Measurements from ENCODE around the gene ATP10A.

The ATP10A gene

DNA sequence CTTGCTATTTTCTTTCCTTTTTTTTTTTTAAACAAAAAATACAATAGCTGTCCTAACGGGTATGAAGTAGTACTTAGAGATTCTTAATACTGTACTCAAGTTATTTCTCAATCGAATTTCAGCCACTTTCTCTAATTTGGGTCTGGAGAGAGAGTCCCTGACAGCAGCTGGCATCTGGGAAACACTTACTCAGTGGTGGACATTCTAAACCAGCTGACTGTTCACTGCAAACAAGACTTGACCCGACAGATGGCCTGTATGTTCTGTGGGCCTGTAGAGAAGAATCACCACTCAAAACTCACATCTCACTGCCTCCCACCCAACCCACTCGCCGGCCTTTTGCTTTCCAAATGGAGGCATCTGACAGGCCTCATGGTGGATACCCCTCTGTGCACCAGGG is 199.6 kb downstream of the ATP10A start:
- Histone ChIP-seq H3K27ac (replicated peaks; ENCODE audit: low read length) (no peak overlapping the region), H4K8ac (ENCODE audit: low read depth, low read length) (no peak overlapping the region), H4K91ac (ENCODE audit: low read depth, low read length, poor library complexity) (no peak overlapping the region), H3K36me3 (replicated peaks in 1 of 2; ENCODE audit: control insufficient read depth in 2 of 2, insufficient read depth in 2 of 2, low read length in 2 of 2) (no peaks in the 10 kb centered on the region), H3K4me2 (ENCODE audit: insufficient read depth, low read length, poor library complexity, severe bottlenecking) (no peak overlapping the region), H3K4me3 (ENCODE audit: low read length in 2 of 2) (no peak overlapping the region), H3K9ac (ENCODE audit: low read depth, low read length, poor library complexity) (no peak overlapping the region), H2AK5ac (ENCODE audit: low read depth, low read length) (no peak overlapping the region), H2AFZ (ENCODE audit: low read length) (no peak overlapping the region), H3K23ac (ENCODE audit: low read depth, low read length, poor library complexity) (no peak overlapping the region), H2BK120ac (ENCODE audit: low read depth, low read length) (no peak overlapping the region), H3K4me1 (ENCODE audit: control insufficient read depth in 2 of 2, insufficient read depth in 1 of 2, low read depth in 1 of 2, low read length in 2 of 2) (peaks cover 0 to 3% of the 10 kb centered on the region in 2 donors), H3K27me3 (ENCODE audit: control insufficient read depth in 3 of 3, insufficient read depth in 3 of 3, low read depth in 1 of 3, low read length in 3 of 3) (no peaks in the 10 kb centered on the region), H3K18ac (ENCODE audit: low read length) (no peak overlapping the region), H2BK5ac (ENCODE audit: low read length) (no peak overlapping the region), H3K14ac (ENCODE audit: low read length) (no peak overlapping the region), H3K4ac (ENCODE audit: low read length) (no peak overlapping the region), H3K9me3 (replicated peaks in 1 of 2; ENCODE audit: control insufficient read depth in 2 of 2, insufficient read depth in 1 of 2, low read depth in 1 of 2, low read length in 2 of 2) (peaks cover 0 to 2% of the 10 kb centered on the region in 2 donors), H3K79me1 (ENCODE audit: low read depth, low read length) (no peaks in the 10 kb centered on the region), H2BK15ac (ENCODE audit: low read length) (no peak overlapping the region), H2BK12ac (ENCODE audit: low read length) (no peak overlapping the region)
- DNase-seq (ENCODE audit: low spot score), result no peak
- no CpG with 5 or more reads among the region's 5 CpGs for WGBS, 2 donors (ENCODE audit: extremely low coverage in 2 of 2, insufficient read length in 2 of 2, insufficient replicate concordance in 1 of 2)

DNA sequence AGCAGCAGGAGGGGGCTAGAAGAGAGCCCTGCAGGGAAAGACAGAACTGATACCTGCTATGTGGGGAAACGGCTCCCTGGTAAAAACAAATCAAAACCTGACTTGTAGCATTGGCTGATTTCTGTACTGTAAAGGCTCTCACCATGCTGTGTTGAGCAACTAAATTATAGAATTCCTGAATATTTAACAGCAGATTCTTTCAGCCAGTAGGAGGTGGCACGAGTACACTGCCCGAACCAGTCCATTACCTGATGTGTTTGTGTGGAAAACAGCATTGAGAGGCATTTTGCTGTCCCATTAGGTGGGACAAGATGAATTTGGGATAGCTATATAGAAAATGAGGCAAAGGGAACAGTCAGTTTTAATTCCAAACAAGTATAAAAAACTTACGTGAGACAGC is 201.2 kb downstream of the ATP10A start:
- Histone ChIP-seq H3K4ac (ENCODE audit: low read length) (no peak overlapping the region), H3K27ac (replicated peaks; ENCODE audit: low read length) (no peak overlapping the region), H2BK5ac (ENCODE audit: low read length) (no peak overlapping the region), H3K23ac (ENCODE audit: low read depth, low read length, poor library complexity) (no peak overlapping the region), H2BK12ac (ENCODE audit: low read length) (no peak overlapping the region), H3K4me1 (ENCODE audit: control insufficient read depth in 2 of 2, insufficient read depth in 1 of 2, low read depth in 1 of 2, low read length in 2 of 2) (no peaks in the 10 kb centered on the region), H4K91ac (ENCODE audit: low read depth, low read length, poor library complexity) (no peak overlapping the region), H2BK15ac (ENCODE audit: low read length) (no peak overlapping the region), H3K4me2 (ENCODE audit: insufficient read depth, low read length, poor library complexity, severe bottlenecking) (no peak overlapping the region), H3K36me3 (replicated peaks in 1 of 2; ENCODE audit: control insufficient read depth in 2 of 2, insufficient read depth in 2 of 2, low read length in 2 of 2) (no peaks in the 10 kb centered on the region), H4K8ac (ENCODE audit: low read depth, low read length) (no peak overlapping the region), H3K9ac (ENCODE audit: low read depth, low read length, poor library complexity) (no peak overlapping the region), H3K27me3 (ENCODE audit: control insufficient read depth in 3 of 3, insufficient read depth in 3 of 3, low read depth in 1 of 3, low read length in 3 of 3) (no peaks in the 10 kb centered on the region), H3K79me1 (ENCODE audit: low read depth, low read length) (no peaks in the 10 kb centered on the region), H3K14ac (ENCODE audit: low read length) (no peak overlapping the region), H3K18ac (ENCODE audit: low read length) (no peak overlapping the region), H2AK5ac (ENCODE audit: low read depth, low read length) (no peak overlapping the region), H2AFZ (ENCODE audit: low read length) (no peak overlapping the region), H2BK120ac (ENCODE audit: low read depth, low read length) (no peak overlapping the region), H3K4me3 (ENCODE audit: low read length in 2 of 2) (no peak overlapping the region), H3K9me3 (replicated peaks in 1 of 2; ENCODE audit: control insufficient read depth in 2 of 2, insufficient read depth in 1 of 2, low read depth in 1 of 2, low read length in 2 of 2) (peaks cover 0 to 2% of the 10 kb centered on the region in 2 donors)
- no peak for DNase-seq (ENCODE audit: low spot score)
- no CpG with 5 or more reads among the region's 4 CpGs for WGBS, 2 donors (ENCODE audit: extremely low coverage in 2 of 2, insufficient read length in 2 of 2, insufficient replicate concordance in 1 of 2)

DNA sequence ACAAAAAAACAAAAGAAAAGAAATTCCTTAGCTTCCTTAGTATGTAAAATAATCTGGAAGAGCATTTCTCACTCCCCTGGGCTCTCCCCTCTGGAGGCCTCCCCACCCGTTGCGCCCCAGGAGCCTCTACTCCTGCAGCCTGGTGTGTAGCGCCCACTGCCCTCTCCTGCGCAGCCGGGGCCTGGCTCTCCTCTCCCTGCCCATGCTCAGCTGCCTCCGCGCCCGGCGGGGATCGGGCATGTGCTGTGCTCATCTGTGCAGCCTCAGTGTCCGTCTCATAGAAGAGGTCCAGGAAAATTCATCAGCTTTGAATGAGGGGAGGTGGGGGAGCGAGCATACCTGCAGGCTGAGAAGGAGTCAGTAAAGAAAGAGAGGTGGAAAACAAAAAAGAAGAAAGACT is 203.9 kb downstream of the ATP10A start:
- Histone ChIP-seq H3K27ac (replicated peaks; ENCODE audit: low read length) (no peak overlapping the region), H3K9me3 (replicated peaks in 1 of 2; ENCODE audit: control insufficient read depth in 2 of 2, insufficient read depth in 1 of 2, low read depth in 1 of 2, low read length in 2 of 2) (peaks cover 0 to 2% of the 10 kb centered on the region in 2 donors), H2BK12ac (ENCODE audit: low read length) (no peak overlapping the region), H3K4ac (ENCODE audit: low read length) (no peak overlapping the region), H2AK5ac (ENCODE audit: low read depth, low read length) (no peak overlapping the region), H3K4me1 (ENCODE audit: control insufficient read depth in 2 of 2, insufficient read depth in 1 of 2, low read depth in 1 of 2, low read length in 2 of 2) (no peaks in the 10 kb centered on the region), H2AFZ (ENCODE audit: low read length) (no peak overlapping the region), H4K91ac (ENCODE audit: low read depth, low read length, poor library complexity) (no peak overlapping the region), H2BK5ac (ENCODE audit: low read length) (no peak overlapping the region), H3K14ac (ENCODE audit: low read length) (no peak overlapping the region), H4K8ac (ENCODE audit: low read depth, low read length) (no peak overlapping the region), H3K23ac (ENCODE audit: low read depth, low read length, poor library complexity) (no peak overlapping the region), H3K9ac (ENCODE audit: low read depth, low read length, poor library complexity) (no peak overlapping the region), H3K36me3 (replicated peaks in 1 of 2; ENCODE audit: control insufficient read depth in 2 of 2, insufficient read depth in 2 of 2, low read length in 2 of 2) (no peaks in the 10 kb centered on the region), H2BK120ac (ENCODE audit: low read depth, low read length) (no peak overlapping the region), H3K4me2 (ENCODE audit: insufficient read depth, low read length, poor library complexity, severe bottlenecking) (no peak overlapping the region), H2BK15ac (ENCODE audit: low read length) (no peak overlapping the region), H3K4me3 (ENCODE audit: low read length in 2 of 2) (no peak overlapping the region), H3K18ac (ENCODE audit: low read length) (no peak overlapping the region), H3K79me1 (ENCODE audit: low read depth, low read length) (no peaks in the 10 kb centered on the region), H3K27me3 (ENCODE audit: control insufficient read depth in 3 of 3, insufficient read depth in 3 of 3, low read depth in 1 of 3, low read length in 3 of 3) (no peaks in the 10 kb centered on the region)
- no peak for DNase-seq (ENCODE audit: low spot score)
- no CpG with 5 or more reads among the region's 12 CpGs for WGBS, 2 donors (ENCODE audit: extremely low coverage in 2 of 2, insufficient read length in 2 of 2, insufficient replicate concordance in 1 of 2)

DNA sequence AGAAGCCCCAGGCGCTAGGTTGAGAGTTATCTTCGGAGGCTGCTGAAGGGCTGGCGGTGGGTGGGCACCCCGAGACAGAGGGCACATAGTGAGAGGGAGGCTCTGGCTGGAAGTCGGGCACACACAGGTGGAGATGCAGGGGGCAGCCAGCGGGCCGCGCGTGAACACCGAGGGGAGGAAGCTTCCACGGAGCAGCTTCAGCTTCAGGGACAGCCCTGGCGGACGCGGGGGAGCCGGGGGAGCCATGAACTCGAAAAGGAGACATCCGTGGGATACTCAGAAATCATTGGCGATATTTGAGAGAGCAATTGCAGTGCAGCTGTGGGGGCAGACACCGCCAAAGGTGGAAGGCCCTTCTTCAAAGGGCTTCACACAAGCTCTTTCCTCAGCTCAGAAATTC is 204.6 kb downstream of the ATP10A start:
- Histone ChIP-seq H3K9me3 (replicated peaks in 1 of 2; ENCODE audit: control insufficient read depth in 2 of 2, insufficient read depth in 1 of 2, low read depth in 1 of 2, low read length in 2 of 2) (peaks cover 0 to 2% of the 10 kb centered on the region in 2 donors), H3K4me3 (ENCODE audit: low read length in 2 of 2) (no peak overlapping the region), H4K8ac (ENCODE audit: low read depth, low read length) (no peak overlapping the region), H2AFZ (ENCODE audit: low read length) (no peak overlapping the region), H3K4me2 (ENCODE audit: insufficient read depth, low read length, poor library complexity, severe bottlenecking) (no peak overlapping the region), H2BK5ac (ENCODE audit: low read length) (no peak overlapping the region), H3K14ac (ENCODE audit: low read length) (no peak overlapping the region), H2AK5ac (ENCODE audit: low read depth, low read length) (peak overlapping the region; percentile 2), H2BK12ac (ENCODE audit: low read length) (no peak overlapping the region), H3K4me1 (ENCODE audit: control insufficient read depth in 2 of 2, insufficient read depth in 1 of 2, low read depth in 1 of 2, low read length in 2 of 2) (no peaks in the 10 kb centered on the region), H3K27me3 (ENCODE audit: control insufficient read depth in 3 of 3, insufficient read depth in 3 of 3, low read depth in 1 of 3, low read length in 3 of 3) (no peaks in the 10 kb centered on the region), H2BK15ac (ENCODE audit: low read length) (no peak overlapping the region), H3K4ac (ENCODE audit: low read length) (no peak overlapping the region), H2BK120ac (ENCODE audit: low read depth, low read length) (no peak overlapping the region), H3K18ac (ENCODE audit: low read length) (no peak overlapping the region), H3K23ac (ENCODE audit: low read depth, low read length, poor library complexity) (no peak overlapping the region), H3K79me1 (ENCODE audit: low read depth, low read length) (no peaks in the 10 kb centered on the region), H4K91ac (ENCODE audit: low read depth, low read length, poor library complexity) (no peak overlapping the region), H3K27ac (replicated peaks; ENCODE audit: low read length) (no peak overlapping the region), H3K9ac (ENCODE audit: low read depth, low read length, poor library complexity) (no peak overlapping the region), H3K36me3 (replicated peaks in 1 of 2; ENCODE audit: control insufficient read depth in 2 of 2, insufficient read depth in 2 of 2, low read length in 2 of 2) (no peaks in the 10 kb centered on the region)
- DNase-seq (ENCODE audit: low spot score), result no peak
- WGBS, 2 donors (ENCODE audit: extremely low coverage in 2 of 2, insufficient read length in 2 of 2, insufficient replicate concordance in 1 of 2), result no CpG with 5 or more reads among the region's 19 CpGs
